AG10803 (cell line): ENCODE measurements around the gene LAMA2.

Experiments
- DNase-seq: peaks from one replicate; pipeline ENCODE4 v3.0.0; 2010; ENCODE audit warnings: low read depth
- H3K4me3 ChIP-seq: 2 replicates; pipeline ENCODE4 v1.5.1; 2011; ENCODE audit warnings: mild to moderate bottlenecking, low read length, control low read depth
- TF ChIP-seq, protein P1 (sequence below): conservative IDR thresholded peaks from 2 replicates; pipeline ENCODE4 v1.5.1; 2011; ENCODE audit warnings: mild to moderate bottlenecking, low read length, control low read depth, inconsistent platforms

LAMA2 gene

GRCh38 chr6:129451187-129451586 lies 568.2 kb downstream of the LAMA2 start:
- no peak overlapping the region for H3K4me3 ChIP-seq
- TF ChIP-seq, protein P1, sequence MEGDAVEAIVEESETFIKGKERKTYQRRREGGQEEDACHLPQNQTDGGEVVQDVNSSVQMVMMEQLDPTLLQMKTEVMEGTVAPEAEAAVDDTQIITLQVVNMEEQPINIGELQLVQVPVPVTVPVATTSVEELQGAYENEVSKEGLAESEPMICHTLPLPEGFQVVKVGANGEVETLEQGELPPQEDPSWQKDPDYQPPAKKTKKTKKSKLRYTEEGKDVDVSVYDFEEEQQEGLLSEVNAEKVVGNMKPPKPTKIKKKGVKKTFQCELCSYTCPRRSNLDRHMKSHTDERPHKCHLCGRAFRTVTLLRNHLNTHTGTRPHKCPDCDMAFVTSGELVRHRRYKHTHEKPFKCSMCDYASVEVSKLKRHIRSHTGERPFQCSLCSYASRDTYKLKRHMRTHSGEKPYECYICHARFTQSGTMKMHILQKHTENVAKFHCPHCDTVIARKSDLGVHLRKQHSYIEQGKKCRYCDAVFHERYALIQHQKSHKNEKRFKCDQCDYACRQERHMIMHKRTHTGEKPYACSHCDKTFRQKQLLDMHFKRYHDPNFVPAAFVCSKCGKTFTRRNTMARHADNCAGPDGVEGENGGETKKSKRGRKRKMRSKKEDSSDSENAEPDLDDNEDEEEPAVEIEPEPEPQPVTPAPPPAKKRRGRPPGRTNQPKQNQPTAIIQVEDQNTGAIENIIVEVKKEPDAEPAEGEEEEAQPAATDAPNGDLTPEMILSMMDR: no peak
- DNase-seq: no peak

DNA sequence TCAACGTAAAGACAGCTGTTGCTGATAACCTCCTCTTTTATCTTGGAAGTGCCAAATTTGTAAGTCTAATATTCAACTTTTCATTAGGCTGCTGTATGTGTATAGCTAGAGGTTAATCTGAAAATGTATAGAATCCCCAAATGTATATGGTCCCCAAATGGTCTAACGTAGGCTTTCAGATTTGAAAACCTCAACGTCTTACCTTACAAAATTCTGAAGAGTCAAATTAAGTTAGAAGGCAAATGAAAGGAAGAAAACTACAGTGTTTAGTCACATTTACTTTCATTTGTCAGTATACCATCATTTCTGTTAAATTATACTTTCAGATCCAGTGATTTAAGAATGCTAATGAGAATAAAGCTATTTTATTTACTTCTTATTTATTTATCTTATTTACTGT lies 570.1 kb downstream of the LAMA2 start:
- H3K4me3 ChIP-seq: no peak overlapping the region
- TF ChIP-seq, protein P1: no peak
- DNase-seq: no peak

DNA sequence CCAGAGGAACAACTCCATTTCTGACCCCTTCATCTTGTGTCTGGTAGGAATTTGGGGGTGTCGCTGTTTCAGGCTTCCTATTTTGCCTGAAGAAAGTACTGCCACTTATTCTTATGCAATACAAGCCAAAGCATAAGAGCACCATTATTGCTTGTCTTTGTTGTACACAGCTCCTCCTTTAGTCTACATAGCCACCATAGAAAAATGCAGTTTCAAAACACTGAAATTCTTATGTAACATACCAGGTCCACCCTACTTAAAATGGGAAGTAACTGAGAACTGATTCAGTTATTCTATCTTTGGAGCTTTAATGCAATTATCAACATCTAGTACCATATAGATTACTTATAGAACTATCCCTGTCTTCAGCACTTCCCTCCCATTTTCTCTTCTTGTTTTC lies 571.5 kb downstream of the LAMA2 start:
- TF ChIP-seq, protein P1: no peak
- DNase-seq: peak; percentile 9
- no peak overlapping the region for H3K4me3 ChIP-seq

DNA sequence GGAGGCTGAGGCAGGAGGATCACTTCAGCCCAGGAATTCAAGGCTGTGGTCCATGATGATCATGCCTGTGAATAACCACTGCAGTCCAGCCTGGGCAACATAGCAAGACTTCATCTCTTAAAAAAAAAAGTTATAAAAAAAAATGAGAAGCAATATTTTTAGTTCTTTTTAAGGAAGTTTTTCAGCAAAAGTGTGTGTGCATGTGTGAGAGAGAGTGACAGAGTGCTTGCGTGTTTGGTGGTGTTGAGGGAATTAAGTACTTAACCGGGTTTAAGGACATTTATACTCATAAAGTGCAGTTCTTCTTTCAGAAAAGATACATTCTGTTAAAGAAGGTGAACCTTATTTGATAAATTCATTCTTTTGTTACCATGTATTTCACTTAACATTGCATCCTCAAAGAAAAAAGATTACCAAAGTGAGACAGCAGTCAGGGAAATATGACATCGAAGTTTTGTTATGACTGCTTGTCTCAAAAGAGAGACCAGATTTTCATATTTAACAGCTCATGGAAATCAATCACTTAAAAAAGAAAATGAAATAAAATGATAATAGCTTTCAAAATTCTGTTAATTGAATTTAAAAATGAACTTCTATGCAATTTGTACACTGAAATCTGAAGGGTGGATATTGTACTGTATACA lies 572.3 kb downstream of the LAMA2 start:
- TF ChIP-seq, protein P1: no peak
- DNase-seq: no peak
- H3K4me3 ChIP-seq: no peak overlapping the region

DNA sequence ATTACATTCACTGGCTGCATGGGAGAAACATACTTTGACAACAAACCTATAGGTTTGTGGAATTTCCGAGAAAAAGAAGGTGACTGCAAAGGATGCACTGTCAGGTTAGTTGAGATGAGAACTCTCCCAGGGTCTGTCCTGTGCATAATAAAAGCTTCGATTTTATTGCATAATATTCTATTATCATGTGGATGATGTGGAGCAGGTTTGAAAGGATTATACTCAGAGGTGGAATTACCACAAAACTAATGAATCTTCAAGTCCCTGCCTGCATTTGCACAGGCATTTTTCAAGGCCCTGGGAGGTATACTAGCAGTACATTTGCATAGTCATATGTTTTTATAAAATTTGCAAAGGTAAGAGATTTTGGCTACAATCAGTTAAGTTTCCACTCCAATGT lies 577.3 kb downstream of the LAMA2 start:
- DNase-seq: no peak
- H3K4me3 ChIP-seq: no peak overlapping the region
- TF ChIP-seq, protein P1: no peak

DNA sequence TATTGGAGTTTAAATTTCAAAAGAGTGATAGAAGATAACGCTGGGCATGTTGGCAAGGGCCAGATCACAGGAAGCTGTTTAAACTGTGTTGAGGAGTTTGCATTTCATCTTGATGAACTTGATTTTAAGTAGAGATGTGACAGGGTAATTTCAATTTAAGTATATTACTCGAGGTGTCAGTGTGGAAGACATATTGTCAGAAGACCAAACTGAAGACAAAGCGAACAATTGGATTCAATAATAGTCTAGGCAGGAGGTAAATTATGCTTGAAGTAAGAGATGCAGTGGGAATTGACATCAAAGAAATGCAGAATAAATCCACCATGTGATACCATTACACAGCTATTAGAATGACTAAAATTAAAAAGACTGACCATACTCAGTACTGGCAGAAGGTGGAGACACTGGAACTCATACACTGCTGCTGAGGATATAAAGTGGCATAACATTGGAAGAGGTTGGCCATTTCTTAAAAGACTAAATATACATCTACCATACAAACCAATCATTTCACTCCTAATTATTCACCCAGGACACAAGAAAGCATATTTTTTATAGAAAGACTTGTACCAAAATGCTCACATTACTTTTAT lies 586.2 kb downstream of the LAMA2 start:
- no peak overlapping the region for H3K4me3 ChIP-seq
- DNase-seq: no peak
- TF ChIP-seq, protein P1: peak; percentile 18; the same call in 1 of the 2 replicates

DNA sequence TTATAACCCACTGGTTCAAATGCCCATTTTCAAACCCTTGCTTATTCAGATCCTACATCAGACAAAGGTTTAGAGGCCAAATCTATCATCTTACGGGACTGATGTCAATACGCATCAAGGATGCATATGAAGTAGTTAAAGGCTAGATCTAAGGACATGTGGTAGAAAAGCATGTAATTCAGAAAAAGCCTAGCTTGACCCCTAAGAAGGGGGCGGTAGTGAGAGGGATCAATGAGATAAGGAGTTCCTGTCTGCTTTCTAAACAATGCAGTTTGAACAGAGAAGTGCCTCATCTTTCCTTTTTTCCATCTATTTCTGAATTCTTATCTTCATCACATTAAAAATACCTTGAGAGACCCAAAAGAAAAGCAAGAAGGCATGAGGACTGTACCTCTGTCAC lies 589.3 kb downstream of the LAMA2 start:
- DNase-seq: no peak
- no peak overlapping the region for H3K4me3 ChIP-seq
- TF ChIP-seq, protein P1: no peak
